ENCODE measurements around the gene KRT5. TPM values are rescaled to one million over a fixed set of nuclear protein-coding genes. Genes with fewer than 3 reads are reported as not detected.

The KRT5 gene
- total RNA-seq, 2 donors from 2014 or later, result 160 to 516 TPM

GRCh38 chr12:52542157-52542556 lies 22.0 kb upstream of the KRT5 start:
- no peak for DNase-seq (ENCODE audit: low spot score)
- TF ChIP-seq POLR2A (IDR thresholded peaks at IDR 0.05) (no peak), POLR2AphosphoS5 (IDR thresholded peaks at IDR 0.05) (no peak)
- TF ChIP-seq, protein P1, sequence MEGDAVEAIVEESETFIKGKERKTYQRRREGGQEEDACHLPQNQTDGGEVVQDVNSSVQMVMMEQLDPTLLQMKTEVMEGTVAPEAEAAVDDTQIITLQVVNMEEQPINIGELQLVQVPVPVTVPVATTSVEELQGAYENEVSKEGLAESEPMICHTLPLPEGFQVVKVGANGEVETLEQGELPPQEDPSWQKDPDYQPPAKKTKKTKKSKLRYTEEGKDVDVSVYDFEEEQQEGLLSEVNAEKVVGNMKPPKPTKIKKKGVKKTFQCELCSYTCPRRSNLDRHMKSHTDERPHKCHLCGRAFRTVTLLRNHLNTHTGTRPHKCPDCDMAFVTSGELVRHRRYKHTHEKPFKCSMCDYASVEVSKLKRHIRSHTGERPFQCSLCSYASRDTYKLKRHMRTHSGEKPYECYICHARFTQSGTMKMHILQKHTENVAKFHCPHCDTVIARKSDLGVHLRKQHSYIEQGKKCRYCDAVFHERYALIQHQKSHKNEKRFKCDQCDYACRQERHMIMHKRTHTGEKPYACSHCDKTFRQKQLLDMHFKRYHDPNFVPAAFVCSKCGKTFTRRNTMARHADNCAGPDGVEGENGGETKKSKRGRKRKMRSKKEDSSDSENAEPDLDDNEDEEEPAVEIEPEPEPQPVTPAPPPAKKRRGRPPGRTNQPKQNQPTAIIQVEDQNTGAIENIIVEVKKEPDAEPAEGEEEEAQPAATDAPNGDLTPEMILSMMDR (IDR thresholded peaks at IDR 0.05), result no peak
- H3K36me3 ChIP-seq, result no peaks in the 10 kb centered on the region
- no peaks in the 10 kb centered on the region for H3K9me3 ChIP-seq
- no peaks in the 10 kb centered on the region for H3K4me1 ChIP-seq (replicated peaks)
- no peak overlapping the region for H3K27ac ChIP-seq
- H3K27me3 ChIP-seq (replicated peaks; ENCODE audit: insufficient read depth), result no peaks in the 10 kb centered on the region
- intact Hi-C loops (cut with DNase I), result no loop called here
- no peak overlapping the region for H3K4me3 ChIP-seq

DNA sequence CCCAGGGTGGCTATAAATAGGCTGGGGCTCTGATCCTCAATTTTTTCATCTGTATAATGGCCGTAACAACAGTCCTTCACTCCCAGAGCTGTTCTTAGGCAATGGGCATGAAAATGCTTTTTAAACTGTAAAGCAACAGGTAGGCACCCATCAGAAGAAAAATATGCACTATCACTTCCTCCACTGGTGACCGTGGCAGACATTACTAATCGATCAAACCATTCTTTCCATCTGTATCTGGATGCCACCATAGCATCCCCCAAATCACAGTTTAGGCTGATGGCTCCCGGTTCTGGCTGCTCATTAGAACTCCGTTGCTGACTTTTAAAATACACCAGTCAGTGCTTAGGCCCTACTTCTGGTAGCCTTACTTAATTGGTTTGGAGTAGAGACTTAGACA lies 21.5 kb upstream of the KRT5 start:
- intact Hi-C loops (cut with DNase I), result no loop called here
- TF ChIP-seq, protein P1 (IDR thresholded peaks at IDR 0.05), result no peak
- TF ChIP-seq POLR2A (IDR thresholded peaks at IDR 0.05) (no peak), POLR2AphosphoS5 (IDR thresholded peaks at IDR 0.05) (no peak)
- Histone ChIP-seq H3K4me3 (no peak overlapping the region), H3K27ac (no peak overlapping the region), H3K36me3 (no peaks in the 10 kb centered on the region), H3K4me1 (replicated peaks) (no peaks in the 10 kb centered on the region), H3K27me3 (replicated peaks; ENCODE audit: insufficient read depth) (no peaks in the 10 kb centered on the region), H3K9me3 (no peaks in the 10 kb centered on the region)
- no peak for DNase-seq (ENCODE audit: low spot score)
- 98% methylated on average over 5 of the region's 5 CpGs for WGBS

DNA sequence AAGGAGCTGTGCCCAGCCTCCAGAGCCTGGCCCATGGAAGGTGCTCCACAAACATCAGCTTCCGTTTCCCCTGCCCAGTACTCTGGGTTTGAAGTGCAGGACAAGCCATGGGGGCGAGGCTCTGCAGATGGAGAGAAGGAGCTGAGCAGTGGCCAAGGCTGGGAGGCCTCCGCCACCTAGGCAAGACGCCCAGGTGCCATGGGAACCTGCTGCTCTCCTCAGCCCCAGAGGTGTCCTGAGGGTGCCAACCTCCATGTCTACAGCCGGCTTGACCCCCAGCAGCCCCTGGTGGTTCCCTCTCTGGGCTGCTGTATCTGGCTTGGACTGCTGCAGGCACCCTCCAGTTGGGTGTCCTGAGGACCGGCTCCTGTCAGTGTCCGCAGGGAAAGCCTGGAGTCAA lies 20.3 kb upstream of the KRT5 start:
- Histone ChIP-seq H3K4me3 (no peak overlapping the region), H3K36me3 (no peaks in the 10 kb centered on the region), H3K27me3 (replicated peaks; ENCODE audit: insufficient read depth) (no peaks in the 10 kb centered on the region), H3K9me3 (no peaks in the 10 kb centered on the region), H3K4me1 (replicated peaks) (no peaks in the 10 kb centered on the region), H3K27ac (no peak overlapping the region)
- no peak for DNase-seq (ENCODE audit: low spot score)
- intact Hi-C loops (cut with DNase I), result no loop called here
- WGBS, result 87% methylated on average over 7 of the region's 7 CpGs
- TF ChIP-seq POLR2AphosphoS5 (IDR thresholded peaks at IDR 0.05) (no peak), POLR2A (IDR thresholded peaks at IDR 0.05) (no peak)
- TF ChIP-seq, protein P1 (IDR thresholded peaks at IDR 0.05), result no peak

- Histone ChIP-seq H3K27me3 (replicated peaks; ENCODE audit: insufficient read depth) (no peaks in the 10 kb centered on the region), H3K36me3 (no peaks in the 10 kb centered on the region), H3K27ac (peak overlapping the region; percentile 59 to 64), H3K9me3 (no peaks in the 10 kb centered on the region), H3K4me1 (replicated peaks) (no peaks in the 10 kb centered on the region), H3K4me3 (no peak overlapping the region)
- DNase-seq (ENCODE audit: low spot score), result no peak
- TF ChIP-seq, protein P1 (IDR thresholded peaks at IDR 0.05), result no peak
- TF ChIP-seq POLR2AphosphoS5 (IDR thresholded peaks at IDR 0.05), result no peak
- TF ChIP-seq POLR2A (IDR thresholded peaks at IDR 0.05), result no peak
- 82% methylated on average over 3 of the region's 3 CpGs for WGBS
- intact Hi-C loops (cut with DNase I), result no loop called here
Observed at GRCh38 chr12:52539821-52540173, 19.6 kb upstream of the KRT5 start.

DNA sequence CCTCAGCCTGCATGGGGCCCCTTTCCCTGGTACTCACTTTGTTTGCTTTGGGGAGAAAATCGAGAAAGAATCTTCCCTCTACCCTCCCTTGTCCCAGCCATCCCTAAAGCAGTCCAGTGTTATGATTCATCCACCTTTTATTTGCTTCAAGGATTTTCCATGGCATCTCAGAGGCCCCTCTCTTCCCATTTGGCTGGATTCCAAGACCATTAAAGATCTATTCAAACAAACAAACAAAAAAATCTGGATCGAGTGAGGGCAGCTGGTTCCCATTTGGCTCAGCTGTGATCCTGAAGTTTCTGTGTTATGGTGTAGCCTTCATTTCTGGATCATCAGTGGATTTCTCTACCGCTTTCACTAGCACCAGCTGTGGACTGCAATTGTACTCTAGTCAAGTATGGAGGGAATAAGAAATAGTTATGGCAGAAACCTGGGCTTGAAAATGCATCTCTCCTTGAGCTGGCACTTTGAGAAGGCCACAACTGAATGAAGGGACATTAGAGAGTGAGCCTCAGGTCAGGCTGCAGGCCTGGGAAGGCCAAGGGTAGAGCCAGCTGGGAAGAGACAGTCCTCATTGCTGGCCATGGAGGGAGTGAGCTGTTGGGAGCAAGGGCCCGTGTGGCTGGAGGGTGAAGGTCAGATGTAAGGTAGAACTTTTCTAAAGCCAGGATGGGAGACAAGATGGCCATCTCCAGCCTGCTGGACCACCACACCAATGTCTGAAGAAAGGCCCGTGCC lies 19.1 kb upstream of the KRT5 start:
- no peaks in the 10 kb centered on the region for H3K27me3 ChIP-seq (replicated peaks; ENCODE audit: insufficient read depth)
- peak; percentile 25 for DNase-seq (ENCODE audit: low spot score)
- H3K27ac ChIP-seq, result peak overlapping the region; percentile 59 to 64
- H3K9me3 ChIP-seq, result no peaks in the 10 kb centered on the region
- TF ChIP-seq, protein P1 (IDR thresholded peaks at IDR 0.05), result no peak
- TF ChIP-seq POLR2AphosphoS5 (IDR thresholded peaks at IDR 0.05) (peak; percentile 86), POLR2A (IDR thresholded peaks at IDR 0.05) (no peak)
- WGBS, result 36% methylated on average over 5 of the region's 5 CpGs
- intact Hi-C loops (cut with DNase I), result no loop called here
- H3K4me1 ChIP-seq (replicated peaks), result no peaks in the 10 kb centered on the region
- no peaks in the 10 kb centered on the region for H3K36me3 ChIP-seq
- no peak overlapping the region for H3K4me3 ChIP-seq

Data from prostate gland (tissue), 2 donors.